ENCODE data around the gene ZNF846. TPM values are rescaled to one million over a fixed set of nuclear protein-coding genes. Genes with fewer than 3 reads are reported as not detected.

ZNF846 gene
- total and polyA plus RNA-seq, 9 of the 15 experiments (the other 6 are each of a cell fraction or from before 2014, with no cell fraction given), result 4.1 to 8.7 (median 7.8) TPM

GRCh38 chr19:9818175-9818733, 49.7 kb upstream of the ZNF846 start (continued):
- TF ChIP-seq RUNX1 (IDR thresholded peaks at IDR 0.05; ENCODE audit: low read depth) (no peak), NUFIP1 (IDR thresholded peaks at IDR 0.05; ENCODE audit: partially characterized antibody) (no peak), NR2C1 (IDR thresholded peaks at IDR 0.05) (no peak), NR2C1 (tag; IDR thresholded peaks at IDR 0.05) (no peak), E2F4 (CRISPR knock-in tag; IDR thresholded peaks at IDR 0.05; ENCODE audit: low read depth) (0 out of 2 replicates have a peak, but pooled peaks have one; percentile 34), ZNF124 (CRISPR knock-in tag; IDR thresholded peaks at IDR 0.05) (no peak), RCOR1 (IDR thresholded peaks at IDR 0.05; ENCODE audit: borderline replicate concordance in 1 of 2, low read depth in 2 of 2, low read length in 2 of 2) (no peak), THRAP3 (IDR thresholded peaks at IDR 0.05; ENCODE audit: borderline replicate concordance) (no peak), JUNB (CRISPR knock-in tag; conservative IDR thresholded peaks at IDR 0.05) (no peak), RAD21 (CRISPR knock-in tag; conservative IDR thresholded peaks at IDR 0.05 in 1 of 2, IDR thresholded peaks at IDR 0.05 in 1 of 2) (no peak), ZNF121 (CRISPR knock-in tag; conservative IDR thresholded peaks at IDR 0.05) (0 out of 2 replicates have a peak, but pooled peaks have one; percentile 4), BCL6 (CRISPR knock-in tag; IDR thresholded peaks at IDR 0.05) (no peak), BACH1 (tag; IDR thresholded peaks at IDR 0.05) (no peak), NRF1 (conservative IDR thresholded peaks at IDR 0.05 in 1 of 2, IDR thresholded peaks at IDR 0.05 in 1 of 2) (no peak), FOXJ2 (tag; IDR thresholded peaks at IDR 0.05) (no peak), PHTF2 (CRISPR knock-in tag; IDR thresholded peaks at IDR 0.05) (no peak), SAP30 (IDR thresholded peaks at IDR 0.05; ENCODE audit: borderline replicate concordance, insufficient read depth, low read depth, low read length, poor library complexity, severe bottlenecking) (peak; percentile 62), BRCA1 (IDR thresholded peaks at IDR 0.05) (no peak), BRCA1 (CRISPR knock-in tag; IDR thresholded peaks at IDR 0.05) (no peak), HMGXB4 (CRISPR knock-in tag; IDR thresholded peaks at IDR 0.05) (peak; percentile 16; the same call in 1 of the 2 replicates)
- TF ChIP-seq, protein P1, sequence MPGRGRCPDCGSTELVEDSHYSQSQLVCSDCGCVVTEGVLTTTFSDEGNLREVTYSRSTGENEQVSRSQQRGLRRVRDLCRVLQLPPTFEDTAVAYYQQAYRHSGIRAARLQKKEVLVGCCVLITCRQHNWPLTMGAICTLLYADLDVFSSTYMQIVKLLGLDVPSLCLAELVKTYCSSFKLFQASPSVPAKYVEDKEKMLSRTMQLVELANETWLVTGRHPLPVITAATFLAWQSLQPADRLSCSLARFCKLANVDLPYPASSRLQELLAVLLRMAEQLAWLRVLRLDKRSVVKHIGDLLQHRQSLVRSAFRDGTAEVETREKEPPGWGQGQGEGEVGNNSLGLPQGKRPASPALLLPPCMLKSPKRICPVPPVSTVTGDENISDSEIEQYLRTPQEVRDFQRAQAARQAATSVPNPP (IDR thresholded peaks at IDR 0.05; ENCODE audit: borderline replicate concordance, insufficient read depth, insufficient read length), result no peak
- TF ChIP-seq, protein P2, sequence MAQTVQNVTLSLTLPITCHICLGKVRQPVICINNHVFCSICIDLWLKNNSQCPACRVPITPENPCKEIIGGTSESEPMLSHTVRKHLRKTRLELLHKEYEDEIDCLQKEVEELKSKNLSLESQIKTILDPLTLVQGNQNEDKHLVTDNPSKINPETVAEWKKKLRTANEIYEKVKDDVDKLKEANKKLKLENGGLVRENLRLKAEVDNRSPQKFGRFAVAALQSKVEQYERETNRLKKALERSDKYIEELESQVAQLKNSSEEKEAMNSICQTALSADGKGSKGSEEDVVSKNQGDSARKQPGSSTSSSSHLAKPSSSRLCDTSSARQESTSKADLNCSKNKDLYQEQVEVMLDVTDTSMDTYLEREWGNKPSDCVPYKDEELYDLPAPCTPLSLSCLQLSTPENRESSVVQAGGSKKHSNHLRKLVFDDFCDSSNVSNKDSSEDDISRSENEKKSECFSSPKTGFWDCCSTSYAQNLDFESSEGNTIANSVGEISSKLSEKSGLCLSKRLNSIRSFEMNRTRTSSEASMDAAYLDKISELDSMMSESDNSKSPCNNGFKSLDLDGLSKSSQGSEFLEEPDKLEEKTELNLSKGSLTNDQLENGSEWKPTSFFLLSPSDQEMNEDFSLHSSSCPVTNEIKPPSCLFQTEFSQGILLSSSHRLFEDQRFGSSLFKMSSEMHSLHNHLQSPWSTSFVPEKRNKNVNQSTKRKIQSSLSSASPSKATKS (CRISPR knock-in tag; IDR thresholded peaks at IDR 0.05), result no peak
- TF ChIP-seq, protein P3, sequence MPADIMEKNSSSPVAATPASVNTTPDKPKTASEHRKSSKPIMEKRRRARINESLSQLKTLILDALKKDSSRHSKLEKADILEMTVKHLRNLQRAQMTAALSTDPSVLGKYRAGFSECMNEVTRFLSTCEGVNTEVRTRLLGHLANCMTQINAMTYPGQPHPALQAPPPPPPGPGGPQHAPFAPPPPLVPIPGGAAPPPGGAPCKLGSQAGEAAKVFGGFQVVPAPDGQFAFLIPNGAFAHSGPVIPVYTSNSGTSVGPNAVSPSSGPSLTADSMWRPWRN (IDR thresholded peaks at IDR 0.05; ENCODE audit: low read depth), result no peak

Measured in K562 (cell line).